Fibroblast of pulmonary artery (primary cell): ENCODE results near the gene DAPL1.

Experiments
- DNase-seq: peaks from one replicate; pipeline ENCODE4 v3.0.0-alpha.2; 2010; ENCODE audit warnings: low read depth
- H3K4me3 ChIP-seq: replicated peaks from 2 replicates; pipeline ENCODE4 v1.5.1; 2011; ENCODE audit warnings: low read depth, mild to moderate bottlenecking, control low read depth, low read length, moderate library complexity
- CTCF ChIP-seq: IDR thresholded peaks from 2 replicates; pipeline ENCODE4 v1.5.1; 2011; ENCODE audit warnings: mild to moderate bottlenecking, control low read depth, low read length, inconsistent platforms; ENCODE audit errors: missing control alignments

The DAPL1 gene

DNA sequence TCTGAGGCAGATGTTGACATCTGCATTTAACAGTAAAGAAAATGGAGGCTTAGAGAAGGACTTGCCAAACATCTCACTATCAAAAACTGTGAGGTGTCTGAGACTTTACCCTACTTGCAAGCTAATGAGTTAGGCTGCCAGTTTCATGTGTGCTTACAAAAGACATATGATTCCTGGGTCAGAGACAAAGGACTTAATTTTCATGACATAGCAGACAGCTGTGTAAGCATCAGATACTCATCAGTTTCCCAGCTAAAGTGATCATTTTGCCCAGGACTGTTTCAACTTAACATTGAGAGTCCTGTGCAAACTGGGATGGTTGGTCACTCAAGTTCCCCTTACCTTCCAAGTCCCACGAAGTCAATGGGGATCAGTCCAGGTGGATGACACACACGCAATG lies 18.9 kb upstream of the DAPL1 start:
- TF ChIP-seq CTCF = no peak
- H3K4me3 ChIP-seq = no peak overlapping the region
- DNase-seq = no peak

GRCh38 chr2:158777077-158777476 lies 18.0 kb upstream of the DAPL1 start:
- no peak overlapping the region for H3K4me3 ChIP-seq
- TF ChIP-seq CTCF = no peak
- no peak for DNase-seq

GRCh38 chr2:158778243-158778642 lies 16.9 kb upstream of the DAPL1 start:
- TF ChIP-seq CTCF = no peak
- DNase-seq = no peak
- no peak overlapping the region for H3K4me3 ChIP-seq

DNA sequence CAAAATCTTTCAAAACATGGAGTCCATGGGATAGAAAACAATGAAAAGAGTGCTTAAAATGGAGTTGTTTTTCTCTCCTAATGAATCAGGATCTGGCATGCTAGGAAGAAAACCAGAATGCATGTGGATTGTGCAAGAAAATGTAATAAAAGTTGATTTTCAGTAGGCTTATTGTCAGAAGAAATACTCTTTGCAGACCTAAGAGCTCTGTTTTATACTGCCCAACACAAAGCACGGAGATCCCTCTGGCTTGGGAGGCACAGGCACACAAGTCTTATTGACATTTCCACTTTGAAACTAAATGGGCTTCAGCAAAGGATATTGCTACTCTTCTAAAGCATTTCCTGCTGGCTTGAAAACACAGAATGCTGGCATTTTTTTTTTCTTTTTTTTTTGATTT lies 15.5 kb upstream of the DAPL1 start:
- no peak overlapping the region for H3K4me3 ChIP-seq
- no peak for TF ChIP-seq CTCF
- DNase-seq = peak; percentile 50

DNA sequence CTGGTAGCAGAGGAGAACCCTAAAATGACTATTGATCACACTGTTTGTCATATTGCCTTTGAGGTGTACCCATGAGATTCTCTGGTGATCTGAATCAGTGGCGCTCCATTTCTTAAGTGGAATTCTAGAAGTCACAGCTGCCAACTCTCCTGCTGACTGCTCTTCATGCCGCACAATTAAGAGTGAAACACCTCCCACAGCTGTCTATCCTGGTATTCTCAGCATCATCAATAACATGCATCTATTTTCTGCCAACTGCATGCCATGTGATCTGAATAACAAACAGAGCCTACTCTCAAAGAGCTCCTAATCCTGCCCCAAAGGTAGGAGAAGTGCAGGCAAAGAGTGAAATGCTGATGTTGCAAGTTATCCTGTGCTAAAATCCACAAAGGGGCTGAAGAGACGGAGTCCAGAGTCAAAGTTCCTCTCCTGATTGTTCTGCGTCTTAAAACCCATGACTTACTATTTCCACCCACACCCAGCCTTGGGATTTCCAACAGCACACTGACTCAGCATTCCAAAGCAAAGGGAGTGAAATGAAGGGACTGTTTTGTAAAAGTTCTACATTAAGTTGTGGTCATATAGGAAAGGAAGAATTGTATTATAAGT lies 13.7 kb upstream of the DAPL1 start:
- DNase-seq = peak; percentile 87
- TF ChIP-seq CTCF = no peak

DNA sequence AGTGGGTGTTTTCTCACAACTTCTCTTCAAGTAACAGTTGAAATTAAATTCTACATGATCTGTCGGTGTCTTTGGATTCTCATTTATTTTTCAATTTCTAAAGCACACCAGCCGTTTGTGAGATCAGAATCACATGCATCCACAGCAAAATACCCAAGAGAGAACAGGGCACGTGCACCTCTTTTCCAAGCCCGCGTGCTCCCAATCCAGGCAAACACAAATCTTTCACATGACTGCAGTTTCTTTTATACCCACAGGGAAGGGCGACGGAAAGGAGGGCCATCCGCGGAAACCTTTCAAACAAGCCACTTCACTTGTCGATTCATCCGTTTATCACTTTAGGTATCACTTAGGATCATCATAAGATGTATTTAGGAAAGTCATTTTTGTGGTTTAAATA lies 13.0 kb upstream of the DAPL1 start:
- no peak for TF ChIP-seq CTCF
- DNase-seq = no peak
- no peak overlapping the region for H3K4me3 ChIP-seq

More for the DNA sequence above, 13.7 kb upstream of the DAPL1 start:
- H3K4me3 ChIP-seq = no peak overlapping the region

- no peak for DNase-seq
- no peak for TF ChIP-seq CTCF
- no peak overlapping the region for H3K4me3 ChIP-seq
Measured at GRCh38 chr2:158782616-158783015, 12.5 kb upstream of the DAPL1 start.
